ENCODE measurements around the gene PRKCE. TPM values are rescaled to one million over a fixed set of nuclear protein-coding genes. Genes with fewer than 3 reads are reported as not detected.

The PRKCE gene
- polyA plus RNA-seq, 3 donors = 1.3 to 7.7 (median 2.3) TPM

DNA sequence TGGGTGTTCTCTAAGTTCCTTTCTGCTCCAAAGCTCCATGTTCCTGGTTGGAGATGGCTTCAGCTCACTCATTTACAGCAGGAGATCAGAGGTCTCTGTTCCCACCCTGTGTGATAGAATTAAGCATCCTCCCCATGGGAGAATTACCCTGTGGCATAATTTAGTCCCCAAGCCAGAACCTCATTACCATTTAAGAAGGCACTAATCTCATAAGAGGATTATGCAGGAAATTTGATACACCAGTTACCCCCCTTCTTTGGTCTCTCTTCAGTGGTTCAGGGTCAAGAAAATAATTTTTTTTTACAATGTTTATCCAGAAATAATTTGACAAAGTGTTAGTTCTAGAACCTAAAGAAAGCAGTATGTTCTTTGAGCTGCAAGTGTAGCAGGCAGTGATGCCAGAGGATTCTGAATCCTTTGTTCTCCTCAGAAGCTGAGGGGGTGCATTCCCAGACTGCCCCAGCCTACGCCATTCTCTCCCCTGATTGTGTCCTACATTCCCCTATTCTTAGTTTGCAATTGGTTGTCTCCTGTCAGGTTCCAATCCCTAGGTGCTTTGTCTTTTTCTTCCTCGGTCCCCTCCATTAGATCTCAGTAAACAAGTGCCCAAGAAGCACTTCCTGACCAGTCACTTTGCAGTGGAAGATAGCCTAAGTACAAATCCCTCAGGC lies 163.6 kb downstream of the PRKCE start:
- Histone ChIP-seq H3K4me2 (replicated peaks; ENCODE audit: extremely low read depth, low read length, poor library complexity, severe bottlenecking) (no peak overlapping the region), H3K4me1 (ENCODE audit: control insufficient read depth in 1 of 2, insufficient read depth in 2 of 2, low read length in 2 of 2) (no peaks in the 10 kb centered on the region), H2AFZ (ENCODE audit: insufficient read depth, low read depth, low read length, poor library complexity, severe bottlenecking) (no peak overlapping the region), H3K36me3 (replicated peaks in 1 of 2; ENCODE audit: control insufficient read depth in 1 of 2, insufficient read depth in 2 of 2, low read length in 2 of 2) (no peaks in the 10 kb centered on the region), H3K9ac (ENCODE audit: insufficient read depth, low read length, poor library complexity, severe bottlenecking) (no peak overlapping the region), H3K27ac (ENCODE audit: low read depth in 1 of 2, low read length in 2 of 2) (no peak overlapping the region), H3K27me3 (ENCODE audit: control insufficient read depth in 2 of 2, insufficient read depth in 2 of 2, low read length in 2 of 2) (no peaks in the 10 kb centered on the region), H4K20me1 (ENCODE audit: insufficient read depth, low read length) (peaks cover 9% of the 10 kb centered on the region), H3K79me2 (ENCODE audit: insufficient read depth, low read length) (no peaks in the 10 kb centered on the region), H3K4me3 (replicated peaks in 1 of 3; ENCODE audit: low read depth in 2 of 3, low read length in 3 of 3) (no peak overlapping the region), H3K9me3 (replicated peaks in 1 of 2; ENCODE audit: control insufficient read depth in 1 of 2, insufficient read depth in 1 of 2, low read length in 2 of 2) (no peaks in the 10 kb centered on the region)
- H3K4me1 Mint-ChIP-seq = peaks cover 8% of the 10 kb centered on the region
- intact Hi-C loops (cut with micrococcal nuclease) = no loop called here
- no peaks in the 10 kb centered on the region for H3K27me3 Mint-ChIP-seq (ENCODE audit: low read depth in 3 of 3)
- no peaks in the 10 kb centered on the region for H3K9me3 Mint-ChIP-seq
- H3K4me3 Mint-ChIP-seq = no peak overlapping the region
- WGBS (ENCODE audit: insufficient coverage) = 100% methylated on average over 1 of the region's 2 CpGs
- peaks cover 0 to 2% of the 10 kb centered on the region in 2 donors for H3K36me3 Mint-ChIP-seq
- DNase-seq = no peak
- TF ChIP-seq, protein P1, sequence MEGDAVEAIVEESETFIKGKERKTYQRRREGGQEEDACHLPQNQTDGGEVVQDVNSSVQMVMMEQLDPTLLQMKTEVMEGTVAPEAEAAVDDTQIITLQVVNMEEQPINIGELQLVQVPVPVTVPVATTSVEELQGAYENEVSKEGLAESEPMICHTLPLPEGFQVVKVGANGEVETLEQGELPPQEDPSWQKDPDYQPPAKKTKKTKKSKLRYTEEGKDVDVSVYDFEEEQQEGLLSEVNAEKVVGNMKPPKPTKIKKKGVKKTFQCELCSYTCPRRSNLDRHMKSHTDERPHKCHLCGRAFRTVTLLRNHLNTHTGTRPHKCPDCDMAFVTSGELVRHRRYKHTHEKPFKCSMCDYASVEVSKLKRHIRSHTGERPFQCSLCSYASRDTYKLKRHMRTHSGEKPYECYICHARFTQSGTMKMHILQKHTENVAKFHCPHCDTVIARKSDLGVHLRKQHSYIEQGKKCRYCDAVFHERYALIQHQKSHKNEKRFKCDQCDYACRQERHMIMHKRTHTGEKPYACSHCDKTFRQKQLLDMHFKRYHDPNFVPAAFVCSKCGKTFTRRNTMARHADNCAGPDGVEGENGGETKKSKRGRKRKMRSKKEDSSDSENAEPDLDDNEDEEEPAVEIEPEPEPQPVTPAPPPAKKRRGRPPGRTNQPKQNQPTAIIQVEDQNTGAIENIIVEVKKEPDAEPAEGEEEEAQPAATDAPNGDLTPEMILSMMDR (IDR thresholded peaks at IDR 0.05) = no peak
- peak overlapping the region in 1 of 7 donors; percentile 37 for H3K27ac Mint-ChIP-seq

DNA sequence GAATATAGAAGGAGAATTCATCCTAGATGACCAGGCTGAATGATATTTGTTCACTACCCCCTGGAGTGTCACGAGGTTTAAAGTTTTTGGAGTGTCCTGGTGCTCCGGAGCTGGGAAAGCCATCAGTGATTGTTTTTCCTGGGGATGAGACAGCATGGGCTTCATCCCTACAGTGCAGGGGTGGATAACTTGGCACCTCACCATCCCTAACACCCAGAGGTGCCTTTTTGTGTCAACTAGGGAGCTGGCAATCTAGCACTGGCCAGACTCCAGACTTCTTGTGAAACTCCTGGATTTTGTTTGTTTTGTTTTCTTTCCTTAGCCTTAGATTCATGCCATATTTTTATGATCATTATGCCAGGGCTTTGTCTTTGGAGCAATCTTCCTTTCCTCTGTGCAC lies 164.8 kb downstream of the PRKCE start:
- no peaks in the 10 kb centered on the region for H3K27me3 ChIP-seq (ENCODE audit: control insufficient read depth in 2 of 2, insufficient read depth in 2 of 2, low read length in 2 of 2)

More for the DNA sequence above, 164.8 kb downstream of the PRKCE start:
- no peak for DNase-seq
- H3K79me2 ChIP-seq (ENCODE audit: insufficient read depth, low read length) = no peaks in the 10 kb centered on the region
- no peak overlapping the region for H3K9ac ChIP-seq (ENCODE audit: insufficient read depth, low read length, poor library complexity, severe bottlenecking)
- 60% methylated on average over 1 of the region's 2 CpGs for WGBS (ENCODE audit: insufficient coverage)
- H3K9me3 ChIP-seq (replicated peaks in 1 of 2; ENCODE audit: control insufficient read depth in 1 of 2, insufficient read depth in 1 of 2, low read length in 2 of 2) = no peaks in the 10 kb centered on the region
- no peaks in the 10 kb centered on the region for H3K36me3 ChIP-seq (replicated peaks in 1 of 2; ENCODE audit: control insufficient read depth in 1 of 2, insufficient read depth in 2 of 2, low read length in 2 of 2)
- intact Hi-C loops (cut with micrococcal nuclease) = no loop called here
- Mint-ChIP-seq H3K27me3 (ENCODE audit: low read depth in 3 of 3) (no peaks in the 10 kb centered on the region), H3K36me3 (peaks cover 0 to 2% of the 10 kb centered on the region in 2 donors), H3K4me1 (peaks cover 8% of the 10 kb centered on the region), H3K27ac (no peak overlapping the region), H3K9me3 (no peaks in the 10 kb centered on the region), H3K4me3 (no peak overlapping the region)
- no peak overlapping the region for H3K4me2 ChIP-seq (replicated peaks; ENCODE audit: extremely low read depth, low read length, poor library complexity, severe bottlenecking)
- H4K20me1 ChIP-seq (ENCODE audit: insufficient read depth, low read length) = peaks cover 14% of the 10 kb centered on the region
- no peaks in the 10 kb centered on the region for H3K4me1 ChIP-seq (ENCODE audit: control insufficient read depth in 1 of 2, insufficient read depth in 2 of 2, low read length in 2 of 2)
- TF ChIP-seq, protein P1 (IDR thresholded peaks at IDR 0.05) = no peak
- H3K4me3 ChIP-seq (replicated peaks in 1 of 3; ENCODE audit: low read depth in 2 of 3, low read length in 3 of 3) = no peak overlapping the region
- no peak overlapping the region for H3K27ac ChIP-seq (ENCODE audit: low read depth in 1 of 2, low read length in 2 of 2)
- no peak overlapping the region for H2AFZ ChIP-seq (ENCODE audit: insufficient read depth, low read depth, low read length, poor library complexity, severe bottlenecking)
